Pulmonary artery endothelial cell (primary cell): ENCODE results near the gene INPP5F. TPM values are rescaled to one million over a fixed set of nuclear protein-coding genes. Genes with fewer than 3 reads are reported as not detected.
"Not testable (repeated sequence)": the region's sequence is repeated elsewhere in the genome, so short reads cannot be mapped to it uniquely, and the experiment has no call there.

Experiments used
- DNase-seq: peaks from one replicate; pipeline ENCODE4 v3.0.0-alpha.2; 2011; ENCODE audit warnings: low read depth, low spot score
- total RNA-seq: library from RNA; depleted of rRNA; stranded (reverse); fragments of >200 nt; gene quantifications from 2 replicates; pipeline ENCODE4 v1.2.3, GENCODE V29; 2014

Gene INPP5F
- total RNA-seq, 1 donor from 2014 or later, result 27.6 TPM

GRCh38 chr10:119703903-119704508 is 21.8 kb upstream of the INPP5F start:
- DNase-seq, result no peak

DNA sequence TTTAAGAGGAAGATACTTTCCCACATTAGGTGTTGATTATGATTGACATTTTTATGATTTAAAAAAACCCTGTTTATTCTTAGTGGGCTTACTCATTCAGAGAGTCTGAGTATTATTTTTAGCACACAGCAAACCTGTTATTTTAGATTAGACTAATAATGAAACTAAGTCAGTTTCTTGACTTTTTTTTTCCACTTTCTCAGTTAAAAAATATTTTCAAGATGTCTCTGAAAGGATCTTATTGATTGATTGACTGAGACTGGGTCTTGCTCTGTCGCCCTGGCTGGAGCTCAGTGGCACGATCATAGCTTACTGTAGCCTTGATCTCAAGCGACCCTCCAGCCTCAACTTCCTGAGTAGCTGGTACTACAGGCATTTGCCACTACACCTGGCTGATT is 20.4 kb upstream of the INPP5F start:
- DNase-seq, result no peak

DNA sequence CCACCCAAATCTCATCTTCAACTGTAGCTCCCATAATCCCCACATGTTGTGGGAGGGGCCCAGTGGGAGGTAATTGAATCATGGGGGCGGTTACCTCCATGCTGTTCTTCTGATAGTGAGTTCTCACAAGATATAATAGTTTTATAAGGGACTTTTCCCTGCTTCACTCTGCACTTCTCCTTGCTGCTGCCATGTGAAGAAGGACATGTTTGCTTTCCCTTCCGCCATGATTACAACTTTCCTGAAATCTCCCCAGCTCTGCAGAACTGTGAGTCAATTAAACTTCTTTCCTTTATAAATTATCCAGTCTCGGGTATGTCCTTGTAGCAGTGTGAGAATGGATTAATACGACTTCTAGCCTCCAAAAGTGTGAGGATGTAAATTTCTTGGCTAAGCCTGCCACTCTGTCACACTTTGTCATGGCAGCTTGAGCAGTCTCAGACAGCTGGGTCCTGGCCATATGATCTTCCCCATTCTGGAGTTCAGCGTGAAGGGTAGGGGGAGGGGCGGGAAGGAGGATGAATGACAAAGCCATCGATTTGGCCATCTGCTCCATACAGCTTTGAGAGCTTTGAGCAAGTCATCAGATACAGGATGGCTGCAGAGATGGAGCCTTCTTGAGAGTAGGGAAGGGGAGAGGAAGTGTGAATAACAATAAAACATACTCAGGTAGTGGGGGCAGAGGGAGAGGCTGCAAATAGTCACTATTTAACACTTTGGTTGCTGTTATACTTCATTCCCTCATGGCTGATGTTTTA is 19.1 kb upstream of the INPP5F start:
- DNase-seq, result no peak

DNA sequence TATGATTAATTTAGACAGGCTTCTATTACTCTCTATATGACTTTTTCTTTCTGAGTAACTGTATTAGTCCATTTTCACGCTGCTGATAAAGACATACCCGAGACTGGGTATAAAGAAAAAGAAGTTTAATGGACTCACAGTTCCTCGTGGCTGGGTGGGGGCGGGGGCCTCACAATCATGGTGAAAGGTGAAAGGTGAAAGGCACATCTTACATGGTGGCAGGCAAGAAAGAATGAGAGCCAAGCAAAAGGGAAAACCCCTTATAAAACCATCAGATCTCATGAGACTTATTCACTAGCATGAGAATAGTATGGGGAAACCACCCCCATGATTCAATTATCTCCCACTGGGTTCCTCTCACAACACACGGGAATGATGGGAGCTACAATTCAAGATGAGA is 18.5 kb upstream of the INPP5F start:
- DNase-seq, result not testable (repeated sequence)

DNA sequence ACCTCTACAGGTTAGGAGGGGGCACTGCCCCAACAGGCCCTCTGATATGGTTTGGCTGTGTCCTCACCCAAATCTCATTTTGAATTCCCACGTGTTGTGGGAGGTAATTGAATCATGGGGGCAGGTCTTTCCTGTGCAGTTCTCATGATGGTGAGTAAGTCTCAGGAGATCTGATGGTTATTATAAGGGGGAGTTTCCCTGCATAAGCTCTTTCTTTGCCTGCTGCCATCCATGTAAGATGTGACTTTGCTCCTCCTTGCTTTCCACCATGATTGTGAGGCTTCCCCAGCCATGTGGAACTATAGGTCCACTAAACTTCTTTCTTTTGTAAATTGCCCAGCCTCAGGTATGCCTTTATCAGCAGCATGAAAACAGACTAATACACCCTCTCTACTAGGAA is 14.9 kb upstream of the INPP5F start:
- DNase-seq, result not testable (repeated sequence)

GRCh38 chr10:119713744-119714483 is 11.9 kb upstream of the INPP5F start:
- no peak for DNase-seq

- no peak for DNase-seq
Observed at GRCh38 chr10:119714484-119714816, 11.4 kb upstream of the INPP5F start.

DNA sequence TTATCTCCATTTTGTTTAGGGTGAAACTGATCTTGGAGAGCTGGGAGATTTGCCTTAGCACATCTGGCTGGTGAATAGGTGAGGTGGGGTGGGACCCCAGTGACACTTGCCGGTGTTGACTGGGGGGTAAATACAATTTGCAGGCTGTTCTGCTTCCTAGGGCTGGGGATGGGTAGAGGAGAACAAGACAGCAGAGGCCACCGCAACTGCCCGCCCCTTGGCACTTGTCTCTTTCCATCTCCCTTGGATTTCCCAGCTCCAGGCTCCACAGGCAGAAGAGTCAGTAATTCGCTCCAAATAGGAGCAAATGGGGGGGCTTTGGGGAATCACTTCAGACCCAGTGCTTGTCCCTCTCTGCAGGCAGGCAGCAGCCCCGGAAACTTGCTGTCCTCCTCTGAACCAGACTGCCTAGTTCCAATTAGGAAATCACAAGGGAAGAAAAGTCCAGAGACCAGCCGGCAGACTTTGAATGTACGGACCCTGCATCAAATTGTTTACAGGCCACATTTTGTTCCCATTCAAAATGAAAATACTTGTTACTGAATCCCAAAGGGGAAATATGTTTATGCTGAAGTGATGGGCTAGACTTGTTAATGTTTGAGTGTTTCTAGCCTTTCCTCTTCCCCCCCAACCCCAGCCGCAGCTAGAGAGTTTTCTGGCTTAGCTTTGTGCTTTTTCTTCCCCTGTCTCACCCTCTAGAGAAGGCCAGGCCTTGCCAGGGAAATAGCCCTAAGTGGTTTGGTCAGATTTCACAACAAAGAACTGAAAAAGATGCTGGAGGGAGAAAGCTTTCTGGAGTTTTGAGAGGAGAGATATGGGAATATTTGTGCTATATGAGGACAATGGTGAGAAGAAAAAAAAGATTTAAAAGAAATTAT is 10.0 kb upstream of the INPP5F start:
- DNase-seq, result no peak

- DNase-seq, result no peak
Observed at GRCh38 chr10:119723161-119723560, 2.7 kb upstream of the INPP5F start.

DNA sequence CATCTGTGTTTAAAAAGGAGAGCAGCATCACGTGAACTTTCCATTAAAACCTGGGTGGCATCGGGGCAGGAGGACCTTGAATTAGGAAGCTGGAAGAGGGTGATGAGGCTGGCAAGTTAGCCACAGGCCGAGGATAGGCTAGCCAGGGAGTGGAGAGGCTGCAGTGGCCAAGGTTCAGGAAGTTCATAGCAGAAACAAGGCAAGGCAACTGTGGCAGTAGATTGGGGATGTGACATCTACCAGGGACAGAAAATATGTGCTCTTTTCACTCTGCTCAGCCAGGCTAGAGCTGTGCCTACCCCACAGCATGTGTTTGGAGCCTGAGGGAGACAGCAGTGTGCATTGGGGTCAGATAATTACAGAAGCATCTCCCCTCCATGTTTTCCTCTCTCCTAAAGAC is 2.2 kb upstream of the INPP5F start:
- no peak for DNase-seq

- DNase-seq, result no peak
Observed at GRCh38 chr10:119724593-119725516, 995 bp upstream of the INPP5F start.

DNA sequence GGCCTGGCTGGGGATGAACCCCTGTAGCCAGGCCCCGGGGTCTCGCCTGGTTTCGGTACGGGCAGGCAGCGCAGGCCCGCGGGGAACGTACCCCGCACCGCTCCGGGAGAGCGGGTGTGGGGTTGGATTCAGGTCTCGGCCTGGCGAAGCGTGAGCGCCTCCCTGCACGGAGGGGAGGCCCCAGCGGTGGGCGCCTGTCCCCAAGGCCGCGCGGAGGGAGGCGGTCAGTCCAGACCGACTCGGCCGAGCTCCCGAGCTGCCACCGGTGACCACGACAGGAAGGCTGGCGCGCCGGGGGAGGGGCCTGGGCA is 378 bp upstream of the INPP5F start:
- no peak for DNase-seq

DNA sequence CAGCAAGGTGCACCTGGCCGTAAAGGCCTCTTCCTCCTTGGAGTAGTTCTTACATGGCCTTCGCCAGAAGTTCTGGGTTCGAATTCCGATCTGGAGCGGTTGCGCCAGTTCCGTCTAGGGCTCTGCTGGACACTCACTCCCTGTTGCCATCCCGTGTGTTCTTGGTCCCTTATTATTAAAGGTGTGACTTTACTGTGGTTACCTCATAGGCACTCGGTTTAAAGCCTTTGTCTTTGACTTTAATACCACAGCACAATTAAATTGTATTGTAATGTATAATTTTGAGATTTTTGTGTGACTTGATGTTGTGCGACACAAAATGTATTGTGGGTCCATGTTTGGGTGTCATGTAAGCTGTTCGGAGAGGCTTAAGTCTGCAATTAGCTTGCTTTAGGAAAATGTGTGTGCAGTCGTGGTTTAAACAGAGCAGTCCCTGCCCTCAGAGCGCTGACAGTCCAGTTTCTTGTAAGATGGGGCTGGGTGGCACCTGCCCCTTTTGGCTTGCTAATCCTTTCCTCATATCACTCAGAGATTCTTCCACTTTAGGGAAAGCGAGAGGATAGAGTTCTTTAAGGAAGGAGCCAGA is 919 bp downstream of the INPP5F start:
- DNase-seq, result no peak

DNA sequence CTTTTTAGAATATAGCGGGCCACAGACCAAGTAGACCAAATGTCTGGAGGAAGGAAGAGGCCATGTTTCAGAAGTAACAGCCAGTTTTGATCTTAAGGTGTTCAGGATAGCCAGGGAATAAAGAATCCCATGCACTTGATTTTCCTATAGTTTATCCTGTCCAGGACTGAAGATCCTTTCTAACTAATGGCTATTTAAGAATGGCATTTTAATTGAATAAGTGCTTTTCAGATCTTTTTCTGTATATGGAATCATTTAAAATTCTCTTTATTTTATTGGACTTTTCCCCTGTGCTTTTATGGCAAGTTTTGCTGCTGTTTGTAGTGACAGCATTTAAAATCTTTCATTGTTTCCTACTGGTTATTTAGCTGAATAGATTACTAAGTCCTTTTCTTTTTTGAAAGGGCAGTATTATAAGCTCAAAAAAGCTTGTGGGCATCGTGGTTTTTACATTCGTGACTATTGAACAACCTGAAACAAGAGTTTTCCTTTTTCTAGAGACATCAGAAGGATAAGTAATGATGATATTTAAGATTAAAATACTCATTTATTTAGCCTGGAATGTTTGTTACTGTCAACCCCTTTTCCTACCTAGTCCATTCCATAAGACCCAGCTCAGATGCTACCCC is 2.4 kb downstream of the INPP5F start:
- no peak for DNase-seq

DNA sequence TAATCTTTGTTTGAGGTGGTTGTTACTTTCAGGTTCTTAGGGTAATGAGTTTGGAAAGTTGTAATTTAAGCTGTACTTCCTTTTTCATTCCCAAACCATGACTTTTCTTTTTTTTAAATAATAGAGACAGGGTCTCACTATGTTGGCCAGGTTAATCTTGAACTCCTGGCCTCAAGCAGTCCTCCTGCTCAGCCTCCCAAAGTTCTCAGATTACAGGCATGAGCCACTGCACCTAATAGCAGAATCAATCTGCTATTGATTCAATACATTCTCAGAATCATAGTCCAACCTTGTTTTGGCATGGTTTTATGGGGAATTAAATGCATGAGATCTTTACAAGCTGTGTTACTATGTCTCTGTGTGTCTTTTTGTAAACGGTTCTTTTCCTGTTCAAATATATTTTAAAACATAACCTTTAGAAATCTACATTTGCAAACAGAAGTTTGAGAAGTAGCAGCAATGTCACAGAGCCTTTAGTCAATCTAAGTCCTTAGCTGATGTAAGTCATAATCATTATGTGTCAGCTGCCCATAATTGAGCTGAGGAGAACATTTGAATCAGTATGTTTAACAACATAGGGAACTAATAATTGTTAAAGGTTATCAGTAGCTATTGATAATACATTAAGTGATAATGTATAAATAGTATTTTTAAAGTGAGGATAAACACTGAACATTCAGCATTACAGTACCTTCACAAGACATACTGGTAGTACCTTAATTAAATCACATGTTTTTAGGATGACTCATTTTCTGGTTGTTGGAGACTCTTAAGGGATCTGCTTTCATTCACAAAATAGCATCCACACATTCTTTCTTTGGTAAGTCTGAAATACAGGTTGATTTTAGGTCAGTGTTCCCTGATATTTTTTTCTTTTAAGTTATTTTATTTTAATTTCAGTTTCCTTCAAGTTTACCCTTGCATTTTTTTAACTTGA is 8.8 kb downstream of the INPP5F start:
- no peak for DNase-seq

DNA sequence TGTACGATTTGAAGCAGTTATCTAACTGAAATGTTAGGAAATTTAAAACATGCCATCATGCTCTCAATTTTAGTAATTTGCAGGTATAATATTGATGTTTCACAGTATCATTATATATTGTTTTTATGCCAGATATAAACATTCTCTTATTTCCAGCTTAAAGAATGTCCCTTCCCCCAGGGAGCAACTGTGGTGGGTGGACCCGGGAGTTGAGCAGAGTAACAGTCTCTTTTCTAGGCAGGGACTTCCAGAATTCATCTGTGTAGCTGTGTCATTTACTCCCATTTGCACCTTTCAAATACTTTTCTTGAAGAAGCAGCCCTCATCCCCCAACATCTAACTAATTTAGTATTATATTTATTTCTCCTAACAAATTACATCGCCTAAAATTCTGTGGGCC is 9.6 kb downstream of the INPP5F start:
- DNase-seq, result no peak

DNA sequence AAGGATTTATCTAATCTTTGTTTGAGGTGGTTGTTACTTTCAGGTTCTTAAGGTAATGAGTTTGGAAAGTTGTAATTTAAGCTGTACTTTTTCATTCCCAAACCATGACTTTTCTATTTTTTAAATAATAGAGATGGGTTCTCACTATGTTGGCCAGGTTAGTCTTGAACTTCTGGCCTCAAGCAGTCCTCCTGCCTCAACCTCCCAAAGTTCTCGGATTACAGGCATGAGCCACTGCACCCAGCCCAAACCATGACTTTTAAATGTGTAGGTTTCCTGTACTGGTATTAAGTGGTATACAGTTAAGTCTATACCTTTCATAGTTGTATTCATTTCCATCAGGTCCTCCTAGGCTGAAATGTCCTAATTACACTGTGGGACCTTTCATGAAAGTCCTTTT is 10.4 kb downstream of the INPP5F start:
- no peak for DNase-seq

- no peak for DNase-seq
Observed at GRCh38 chr10:119737039-119737663, 11.3 kb downstream of the INPP5F start.
